ENCODE data around the gene POLD2.

Gene POLD2

GRCh38 chr7:44152971-44153947 is 29.9 kb upstream of the POLD2 start:
- no peak for DNase-seq (ENCODE audit: low spot score)

DNA sequence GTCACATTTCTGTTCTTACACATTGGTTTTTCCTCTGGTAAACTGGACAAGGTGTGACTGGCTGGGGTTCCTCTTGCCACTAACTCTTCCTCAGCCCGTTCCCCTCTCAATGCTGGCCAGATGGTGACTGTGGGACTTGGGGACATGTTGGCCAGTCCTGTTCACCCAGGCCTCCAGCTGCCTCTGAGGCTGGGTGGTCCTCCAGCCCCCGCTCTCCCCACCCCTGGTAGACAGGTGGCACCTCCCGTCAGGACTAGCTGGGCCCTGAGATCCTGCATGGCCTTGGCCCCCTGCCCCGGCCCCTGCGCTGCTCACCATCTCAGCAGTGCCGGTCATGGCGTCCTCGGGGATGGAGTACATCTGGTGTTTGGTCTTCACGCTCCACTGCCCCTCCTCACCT is 28.6 kb upstream of the POLD2 start:
- DNase-seq (ENCODE audit: low spot score): no peak

DNA sequence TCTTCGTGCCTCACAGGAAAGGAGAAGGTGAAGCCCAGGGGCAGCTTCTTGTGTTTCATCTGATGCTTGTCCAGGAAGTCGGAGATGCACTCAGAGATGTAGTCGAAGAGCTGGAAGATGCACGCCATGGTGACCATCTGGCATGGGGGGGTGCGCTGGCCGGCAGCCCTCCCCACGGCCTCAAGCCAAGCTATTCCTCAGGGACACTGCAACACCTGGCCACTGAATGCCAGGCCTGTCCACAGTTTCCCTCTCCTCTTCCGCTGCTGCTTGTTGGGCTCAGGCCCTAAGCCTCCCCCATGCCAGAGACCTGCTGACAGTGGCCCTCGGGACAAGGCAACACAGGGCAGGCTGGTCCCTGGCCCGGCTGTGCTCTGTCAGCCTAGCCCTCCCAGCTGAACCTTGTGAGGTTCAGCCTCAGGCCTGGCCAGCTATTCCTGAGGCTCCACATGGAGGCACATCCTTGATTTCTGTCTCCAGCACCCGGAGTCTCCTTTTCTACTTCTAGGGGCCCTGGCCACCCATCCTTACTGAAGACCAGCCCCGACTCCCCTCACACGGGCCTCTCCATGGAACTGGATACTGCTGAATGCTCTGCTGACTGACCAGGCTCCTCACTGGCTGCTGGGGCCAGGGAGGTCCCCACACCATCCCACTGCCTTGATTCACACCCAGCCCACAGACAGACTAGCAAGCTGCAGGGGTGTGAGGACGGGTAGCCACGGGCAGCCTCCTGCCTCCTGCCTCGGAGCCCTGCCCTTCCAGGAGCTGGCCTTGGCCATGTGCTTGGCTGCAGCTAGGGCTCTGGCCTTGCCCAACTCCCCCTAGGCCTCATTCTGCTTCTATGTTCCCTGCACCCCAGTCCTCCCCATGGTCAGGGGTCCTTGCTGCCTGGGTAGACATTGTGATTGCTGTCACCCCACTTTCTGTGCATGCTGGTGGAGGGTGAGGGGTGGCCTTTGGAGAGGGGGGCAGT is 27.9 kb upstream of the POLD2 start:
- DNase-seq (ENCODE audit: low spot score): no peak

GRCh38 chr7:44150466-44150832 is 27.1 kb upstream of the POLD2 start:
- no peak for DNase-seq (ENCODE audit: low spot score)

GRCh38 chr7:44149571-44150465 is 26.5 kb upstream of the POLD2 start:
- DNase-seq (ENCODE audit: low spot score): no peak

DNA sequence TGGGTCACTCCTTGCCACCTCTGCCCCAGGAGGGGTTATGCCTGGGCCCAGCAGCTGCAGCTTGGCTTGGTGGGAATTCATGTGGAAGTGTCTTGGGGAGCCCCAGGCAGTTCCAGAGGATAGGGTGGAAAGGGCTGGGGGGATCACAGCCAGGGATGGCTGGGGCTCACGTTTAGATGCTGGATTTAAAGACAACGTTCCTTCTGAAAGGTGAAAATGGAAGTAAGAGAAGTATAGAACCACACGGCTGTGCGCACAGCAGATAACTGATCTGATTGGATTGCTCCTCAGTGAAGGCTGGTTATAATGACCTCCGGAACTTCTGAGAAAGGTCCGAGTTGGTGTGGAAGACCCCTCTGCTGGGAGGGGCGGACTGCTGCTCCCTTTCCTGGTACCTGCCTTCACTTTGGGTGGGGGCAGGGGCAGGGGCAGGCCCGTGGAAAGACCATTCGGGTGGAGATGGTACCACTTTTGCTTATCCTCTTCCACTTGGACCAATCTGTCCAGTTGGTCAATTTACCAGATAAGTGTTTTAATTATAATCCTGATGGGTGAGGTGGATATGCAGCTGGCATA is 25.7 kb upstream of the POLD2 start:
- no peak for DNase-seq (ENCODE audit: low spot score)

GRCh38 chr7:44148166-44148565 is 24.8 kb upstream of the POLD2 start:
- DNase-seq (ENCODE audit: low spot score): no peak

- no peak for DNase-seq (ENCODE audit: low spot score)
Measured at GRCh38 chr7:44147026-44147991, 24.0 kb upstream of the POLD2 start.

DNA sequence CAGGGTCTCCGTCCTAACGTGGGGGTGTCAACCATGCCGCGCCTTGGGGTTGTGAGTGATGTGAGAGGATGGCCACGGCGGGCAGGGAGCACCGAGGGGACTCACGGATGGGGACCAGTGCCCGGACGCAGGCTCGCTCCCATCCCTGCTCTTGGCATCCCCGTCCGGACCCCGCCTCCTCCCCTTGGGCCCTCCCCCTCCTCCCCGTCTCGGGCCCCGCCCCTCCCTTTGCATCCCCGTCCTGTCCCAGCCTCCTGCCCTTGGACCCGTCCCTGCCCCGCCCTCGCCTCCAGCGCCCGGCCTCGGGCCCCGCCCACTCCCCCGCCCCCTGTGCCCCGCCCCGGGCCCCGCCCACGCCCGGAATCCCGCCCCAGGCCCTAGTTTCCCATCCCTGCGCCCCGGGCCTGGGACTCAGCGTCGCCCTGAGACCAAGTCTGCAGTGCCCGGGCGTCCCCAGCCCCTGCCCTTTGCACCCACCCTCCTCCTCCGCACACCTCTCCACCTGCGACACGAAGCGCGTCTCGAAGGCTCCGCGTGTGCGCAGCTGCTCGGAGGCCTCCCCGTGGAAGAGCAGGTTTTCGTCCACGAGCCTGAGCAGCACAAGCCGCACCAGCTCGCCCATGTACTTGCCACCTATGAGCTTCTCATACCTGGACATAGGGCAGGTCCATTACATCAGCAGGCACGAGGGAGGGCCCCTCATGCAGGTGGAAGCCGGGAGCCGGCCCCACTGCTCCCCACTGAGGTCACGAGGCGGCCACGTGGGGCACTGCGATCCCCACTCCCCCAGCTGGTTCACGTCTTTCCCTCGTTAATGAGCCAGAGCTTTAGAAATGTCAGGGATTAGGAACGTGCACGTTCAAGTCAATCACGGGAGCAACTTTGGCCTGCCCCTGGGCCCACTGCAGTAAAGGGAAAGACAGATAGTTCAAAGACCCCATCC is 22.9 kb upstream of the POLD2 start:
- DNase-seq (ENCODE audit: low spot score): peak; percentile 69

- DNase-seq (ENCODE audit: low spot score): no peak
Measured at GRCh38 chr7:44145479-44145968, 22.2 kb upstream of the POLD2 start.

DNA sequence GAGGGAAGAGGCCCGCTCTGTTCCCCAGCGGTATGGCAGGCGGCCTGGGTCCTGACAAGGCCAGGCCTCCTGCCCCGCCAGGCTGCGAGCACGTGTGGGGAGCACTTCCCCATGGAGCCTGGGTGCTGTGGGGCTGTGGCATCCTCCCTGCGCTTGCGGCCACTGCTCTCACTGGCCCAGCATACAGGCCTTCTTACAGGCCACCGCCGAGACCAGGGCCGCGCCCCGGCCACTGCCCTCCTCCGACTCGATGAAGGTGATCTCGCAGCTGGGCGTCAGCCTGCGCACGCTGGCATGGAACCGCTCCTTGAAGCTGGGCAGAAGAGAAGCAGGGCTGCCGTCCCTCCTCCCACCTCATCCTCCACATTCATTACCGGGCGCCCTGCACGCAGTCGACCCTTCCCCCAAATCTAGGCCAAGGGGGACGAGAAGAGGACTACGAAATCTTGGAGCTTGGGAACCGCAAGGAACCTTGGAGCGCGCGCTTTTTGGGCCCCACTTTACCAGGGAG is 21.7 kb upstream of the POLD2 start:
- DNase-seq (ENCODE audit: low spot score): no peak

DNA sequence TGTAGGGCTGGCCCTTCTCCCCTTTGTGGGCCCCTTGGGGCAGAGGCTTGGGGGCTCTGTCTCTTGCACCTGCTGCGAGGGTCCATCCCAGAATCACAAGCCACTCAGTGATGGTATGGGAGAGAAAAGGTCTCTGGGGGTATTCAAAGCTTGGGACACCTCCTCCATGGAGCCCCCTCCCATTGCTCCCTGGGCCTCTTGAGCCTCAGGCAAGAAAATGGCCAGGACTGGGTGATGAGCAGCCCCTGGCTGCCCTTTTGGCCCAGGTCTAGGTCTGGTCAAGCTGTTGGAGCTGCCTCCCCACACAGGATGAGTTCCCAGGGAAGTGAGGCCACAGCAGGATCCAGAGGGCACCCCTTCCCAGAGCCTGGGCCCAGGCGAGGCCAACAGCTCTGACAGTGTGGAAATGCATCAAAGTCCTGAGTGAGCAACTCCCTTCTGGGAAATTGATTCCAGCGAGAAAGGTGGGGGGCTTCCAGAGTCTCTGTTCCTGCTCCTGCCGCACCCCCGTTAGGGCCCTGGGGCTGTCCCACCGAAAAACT is 21.1 kb upstream of the POLD2 start:
- DNase-seq (ENCODE audit: low spot score): no peak

DNA sequence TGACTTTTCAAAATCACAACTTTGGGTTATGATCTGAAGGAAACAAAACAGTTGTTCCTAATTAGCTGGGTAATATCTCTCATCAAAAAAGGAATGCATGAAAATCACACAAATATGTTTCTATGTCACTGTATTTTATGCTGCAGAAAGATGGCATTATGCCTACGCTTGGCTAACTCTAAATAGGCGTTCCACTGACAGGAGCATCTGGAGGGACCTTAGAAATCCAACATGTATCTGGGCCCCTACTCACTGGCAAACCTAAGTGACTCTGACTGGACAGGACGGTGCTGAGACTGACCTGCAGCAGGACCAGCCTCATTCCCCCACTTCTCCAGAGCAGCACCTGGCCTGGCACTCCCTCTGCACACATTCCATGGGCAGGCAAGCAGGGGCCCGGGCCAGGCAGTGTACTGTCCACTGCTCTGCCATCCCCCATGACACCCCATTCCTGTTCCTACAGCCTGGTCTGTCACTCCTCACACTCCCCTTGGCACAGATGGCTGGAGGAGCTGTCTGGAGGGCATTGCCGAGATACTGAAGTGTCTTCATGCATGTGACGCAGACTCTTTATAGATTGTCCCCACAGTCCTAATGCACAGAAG is 20.4 kb upstream of the POLD2 start:
- DNase-seq (ENCODE audit: low spot score): no peak

GRCh38 chr7:44142028-44142427 is 18.7 kb upstream of the POLD2 start:
- DNase-seq (ENCODE audit: low spot score): no peak

- DNase-seq (ENCODE audit: low spot score): no peak
Measured at GRCh38 chr7:44141221-44141850, 18.0 kb upstream of the POLD2 start, which contains the start of gene MYL7. TSS of gene MYL7 (minus strand) at chr7:44141332. CDS start at chr7:44141305, 27 bp downstream.

DNA sequence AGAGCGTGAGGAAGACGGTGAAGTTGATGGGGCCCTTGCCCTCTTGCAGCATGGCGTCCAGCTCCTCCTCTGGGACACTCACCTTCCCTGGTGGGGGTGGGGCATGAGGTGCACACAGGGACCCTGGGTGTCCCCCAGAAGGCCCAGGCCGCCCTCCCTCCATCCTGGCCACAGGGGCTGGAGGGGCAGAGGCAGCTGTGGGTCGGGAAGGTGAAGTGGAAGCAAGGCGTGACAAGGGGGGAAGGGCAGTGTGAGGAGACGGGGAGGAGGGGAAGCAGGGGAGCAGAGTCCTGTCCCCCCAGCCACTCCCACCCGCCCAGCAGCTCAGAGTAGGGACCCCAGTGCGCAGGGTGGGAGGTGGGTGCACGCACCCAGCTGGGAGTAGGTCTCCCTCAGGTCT is 17.0 kb upstream of the POLD2 start:
- DNase-seq (ENCODE audit: low spot score): no peak

- DNase-seq (ENCODE audit: low spot score): no peak
Measured at GRCh38 chr7:44139311-44140010, 16.1 kb upstream of the POLD2 start.
